ENCODE data around the gene AFMID. TPM values are rescaled to one million over a fixed set of nuclear protein-coding genes. Genes with fewer than 3 reads are reported as not detected.

Gene AFMID
- total and polyA plus RNA-seq, 2 of the 13 experiments (the other 11 are each of a cell fraction or from before 2014, with no cell fraction given) = 249 to 270 TPM

GRCh38 chr17:78186692-78187595, at the start of gene AFMID, which contains the start of gene TK1 (continued):
- TF ChIP-seq HDAC2 (CRISPR knock-in tag; IDR thresholded peaks at IDR 0.05) (peak; percentile 79), DR1 (CRISPR knock-in tag; IDR thresholded peaks at IDR 0.05) (peak; percentile 98), ZNF816 (CRISPR knock-in tag; IDR thresholded peaks at IDR 0.05; ENCODE audit: borderline replicate concordance) (peak; percentile 93; the same call in 1 of the 2 replicates), SALL2 (CRISPR knock-in tag; IDR thresholded peaks at IDR 0.05) (0 out of 2 replicates have a peak, but pooled peaks have one; percentile 11), YEATS4 (CRISPR knock-in tag; IDR thresholded peaks at IDR 0.05; ENCODE audit: borderline replicate concordance) (peak; percentile 86), ZBTB10 (CRISPR knock-in tag; IDR thresholded peaks at IDR 0.05; ENCODE audit: borderline replicate concordance) (no peak), RXRB (CRISPR knock-in tag; IDR thresholded peaks at IDR 0.05; ENCODE audit: borderline replicate concordance) (peak; percentile 72), ZKSCAN5 (CRISPR knock-in tag; IDR thresholded peaks at IDR 0.05) (no peak), SNAPC2 (CRISPR knock-in tag; IDR thresholded peaks at IDR 0.05) (peak; percentile 99), ZNF382 (CRISPR knock-in tag; IDR thresholded peaks at IDR 0.05; ENCODE audit: borderline replicate concordance) (no peak), ETV6 (CRISPR knock-in tag; conservative IDR thresholded peaks at IDR 0.05) (no peak), CCDC6 (CRISPR knock-in tag; IDR thresholded peaks at IDR 0.05) (peak; percentile 100), ZNF616 (CRISPR knock-in tag; IDR thresholded peaks at IDR 0.05; ENCODE audit: low read depth) (peak; percentile 78), ZNF839 (CRISPR knock-in tag; IDR thresholded peaks at IDR 0.05; ENCODE audit: borderline replicate concordance) (no peak), ZNF644 (CRISPR knock-in tag; IDR thresholded peaks at IDR 0.05; ENCODE audit: low read depth) (peak; percentile 86), HOXD1 (CRISPR knock-in tag; IDR thresholded peaks at IDR 0.05) (peak; percentile 85), ZNF17 (CRISPR knock-in tag; IDR thresholded peaks at IDR 0.05) (no peak), MEF2D (CRISPR knock-in tag; IDR thresholded peaks at IDR 0.05) (peak; percentile 77), MNT (IDR thresholded peaks at IDR 0.05) (peak; percentile 86), ZNF891 (CRISPR knock-in tag; IDR thresholded peaks at IDR 0.05) (peak; percentile 54; the same call in 1 of the 2 replicates), REL (CRISPR knock-in tag; conservative IDR thresholded peaks at IDR 0.05) (peak; percentile 100), SRF (IDR thresholded peaks at IDR 0.05; ENCODE audit: low read depth, low read length) (0 out of 2 replicates have a peak, but pooled peaks have one; percentile 10), MXD4 (CRISPR knock-in tag; IDR thresholded peaks at IDR 0.05) (peak; percentile 99), ZFY (CRISPR knock-in tag; IDR thresholded peaks at IDR 0.05) (peak; percentile 79), ONECUT2 (CRISPR knock-in tag; IDR thresholded peaks at IDR 0.05) (peak; percentile 36; the same call in 1 of the 2 replicates), ZNF605 (CRISPR knock-in tag; IDR thresholded peaks at IDR 0.05) (peak; percentile 94), MXI1 (IDR thresholded peaks at IDR 0.05; ENCODE audit: borderline replicate concordance, low read depth, low read length) (peak; percentile 99), MIER2 (CRISPR knock-in tag; IDR thresholded peaks at IDR 0.05) (peak; percentile 10; the same call in 1 of the 2 replicates), ZSCAN30 (CRISPR knock-in tag; IDR thresholded peaks at IDR 0.05) (peak; percentile 85; the same call in 1 of the 2 replicates)

All from HepG2 (cell line).